GM19099 (cell line): ENCODE data around the gene CCN5.

Source experiments
- POLR2A ChIP-seq: IDR thresholded peaks from 3 replicates; pipeline ENCODE4 v1.6.1; 2011; ENCODE audit warnings: low read depth; ENCODE audit not compliant: insufficient read length; ENCODE audit errors: extremely low read depth

Gene CCN5

GRCh38 chr20:44720997-44721784 is 6.0 kb downstream of the CCN5 start:
- TF ChIP-seq POLR2A, result no peak

GRCh38 chr20:44721785-44722054 is 6.6 kb downstream of the CCN5 start:
- no peak for TF ChIP-seq POLR2A

- TF ChIP-seq POLR2A, result no peak
These were observed 7.8 kb downstream of the CCN5 start for GRCh38 chr20:44722990-44723389.

GRCh38 chr20:44723391-44723790 is 8.2 kb downstream of the CCN5 start:
- no peak for TF ChIP-seq POLR2A

- no peak for TF ChIP-seq POLR2A
These were observed 8.7 kb downstream of the CCN5 start for GRCh38 chr20:44723798-44724362.

- TF ChIP-seq POLR2A, result no peak
These were observed 9.4 kb downstream of the CCN5 start for GRCh38 chr20:44724423-44725091.

GRCh38 chr20:44725837-44726236 is 10.7 kb downstream of the CCN5 start:
- TF ChIP-seq POLR2A, result no peak

GRCh38 chr20:44727039-44727438 is 11.9 kb downstream of the CCN5 start:
- no peak for TF ChIP-seq POLR2A

GRCh38 chr20:44727651-44728050 is 12.5 kb downstream of the CCN5 start:
- TF ChIP-seq POLR2A, result no peak

- no peak for TF ChIP-seq POLR2A
These were observed 13.8 kb downstream of the CCN5 start for GRCh38 chr20:44728801-44729443.

- TF ChIP-seq POLR2A, result no peak
These were observed 15.3 kb downstream of the CCN5 start for GRCh38 chr20:44730441-44730840.

GRCh38 chr20:44731657-44732056 is 16.5 kb downstream of the CCN5 start:
- no peak for TF ChIP-seq POLR2A

GRCh38 chr20:44732327-44732726 is 17.2 kb downstream of the CCN5 start:
- TF ChIP-seq POLR2A, result no peak

GRCh38 chr20:44733341-44734069 is 18.3 kb downstream of the CCN5 start:
- no peak for TF ChIP-seq POLR2A

- TF ChIP-seq POLR2A, result no peak
These were observed 19.8 kb downstream of the CCN5 start for GRCh38 chr20:44734938-44735337.
